H9 (cell line): ENCODE results near the gene ZFAND3. TPM values are rescaled to one million over a fixed set of nuclear protein-coding genes. Genes with fewer than 3 reads are reported as not detected.

Experiments
- DNase-seq: peaks from one replicate; pipeline ENCODE4 v3.0.0-alpha.2; 2017
- H2AFZ ChIP-seq: one replicate; pipeline ENCODE4 v1.6.1; 2013; ENCODE audit warnings: mild to moderate bottlenecking, low read length, control low read depth, moderate library complexity
- H2AK5ac ChIP-seq: 2 replicates; pipeline ENCODE4 v1.6.1; 2013; ENCODE audit warnings: low read length, control low read depth, mixed read lengths; ENCODE audit not compliant: insufficient read length
- H2BK120ac ChIP-seq: one replicate; pipeline ENCODE4 v1.6.1; 2013; ENCODE audit warnings: low read depth, mild to moderate bottlenecking, low read length, control low read depth, inconsistent platforms; ENCODE audit not compliant: poor library complexity, severe bottlenecking
- H2BK12ac ChIP-seq: 2 replicates; pipeline ENCODE4 v1.6.1; 2013; ENCODE audit warnings: low read length, control low read depth, mixed read lengths, low read depth; ENCODE audit not compliant: insufficient read length
- H2BK15ac ChIP-seq: 2 replicates; pipeline ENCODE4 v1.6.1; 2013; ENCODE audit warnings: low read depth, low read length, control low read depth
- H2BK20ac ChIP-seq: one replicate; pipeline ENCODE4 v1.6.1; 2013; ENCODE audit warnings: low read depth, mild to moderate bottlenecking, low read length, control low read depth, inconsistent platforms; ENCODE audit not compliant: poor library complexity, severe bottlenecking
- H2BK5ac ChIP-seq: 2 replicates; pipeline ENCODE4 v1.6.1; 2013; ENCODE audit warnings: low read length, control low read depth, mixed read lengths; ENCODE audit not compliant: insufficient read length
- H3K14ac ChIP-seq: 2 replicates; pipeline ENCODE4 v1.6.1; 2013; ENCODE audit warnings: low read length, control low read depth; ENCODE audit not compliant: insufficient read depth
- H3K18ac ChIP-seq: 2 replicates; pipeline ENCODE4 v1.6.1; 2013; ENCODE audit warnings: low read depth, mild to moderate bottlenecking, mixed read lengths, low read length, control low read depth; ENCODE audit not compliant: insufficient read length
- H3K23ac ChIP-seq: 2 replicates; pipeline ENCODE4 v1.6.1; 2013; ENCODE audit warnings: low read length, control low read depth, mixed read lengths, low read depth; ENCODE audit not compliant: insufficient read length
- H3K23me2 ChIP-seq: 2 replicates; pipeline ENCODE4 v1.6.1; 2013; ENCODE audit warnings: low read depth, mild to moderate bottlenecking, mixed read lengths, low read length, control low read depth; ENCODE audit not compliant: insufficient read length, poor library complexity, severe bottlenecking
- H3K27ac ChIP-seq: 2 replicates; pipeline ENCODE4 v1.5.1; 2013; ENCODE audit warnings: low read length, control low read depth, mixed read lengths, low read depth; ENCODE audit not compliant: insufficient read length
- H3K27me3 ChIP-seq: 2 replicates; pipeline ENCODE4 v1.6.1; 2013; ENCODE audit warnings: low read length, control low read depth, inconsistent platforms; ENCODE audit not compliant: insufficient read depth
- H3K4ac ChIP-seq: 2 replicates; pipeline ENCODE4 v1.6.1; 2013; ENCODE audit warnings: low read depth, mild to moderate bottlenecking, control low read depth, inconsistent platforms, low read length, moderate library complexity
- H3K4me1 ChIP-seq: 2 replicates; pipeline ENCODE4 v1.6.1; 2013; ENCODE audit warnings: low read length, control low read depth, inconsistent platforms; ENCODE audit not compliant: insufficient read depth
- H3K4me2 ChIP-seq: 2 replicates; pipeline ENCODE4 v1.6.1; 2013; ENCODE audit warnings: low read length, control low read depth, mixed read lengths; ENCODE audit not compliant: insufficient read length, insufficient read depth
- H3K56ac ChIP-seq: 2 replicates; pipeline ENCODE4 v1.6.1; 2013; ENCODE audit warnings: low read depth, mild to moderate bottlenecking, mixed read lengths, low read length, control low read depth; ENCODE audit not compliant: insufficient read length
- H3K79me1 ChIP-seq: 2 replicates; pipeline ENCODE4 v1.6.1; 2013; ENCODE audit warnings: low read depth, mild to moderate bottlenecking, moderate library complexity, low read length, control low read depth, inconsistent platforms; ENCODE audit not compliant: insufficient read depth, poor library complexity, severe bottlenecking
- H3K79me2 ChIP-seq: 2 replicates; pipeline ENCODE4 v1.6.1; 2013; ENCODE audit warnings: low read length, control low read depth, inconsistent platforms; ENCODE audit not compliant: insufficient read depth
- H3K9ac ChIP-seq: 2 replicates; pipeline ENCODE4 v1.6.1; 2013; ENCODE audit warnings: low read length, control low read depth, mixed read lengths; ENCODE audit not compliant: insufficient read length; ENCODE audit errors: extremely low read depth
- H3K9me3 ChIP-seq: one replicate; pipeline ENCODE4 v1.6.1; 2013; ENCODE audit warnings: low read depth, low read length, inconsistent platforms; ENCODE audit not compliant: control insufficient read depth
- H3T11ph ChIP-seq: one replicate; pipeline ENCODE4 v1.6.1; 2013; ENCODE audit warnings: mild to moderate bottlenecking, low read length, control low read depth, inconsistent platforms
- H4K20me1 ChIP-seq: one replicate; pipeline ENCODE4 v1.6.1; 2013; ENCODE audit not compliant: control insufficient read depth, insufficient read length, insufficient read depth
- H4K5ac ChIP-seq: 2 replicates; pipeline ENCODE4 v1.6.1; 2013; ENCODE audit warnings: low read depth, mild to moderate bottlenecking, mixed read lengths, low read length, control low read depth; ENCODE audit not compliant: insufficient read length
- H4K8ac ChIP-seq: replicated peaks from 2 replicates; pipeline ENCODE4 v1.6.1; 2013; ENCODE audit warnings: low read length, control low read depth, mixed read lengths, low read depth; ENCODE audit not compliant: insufficient read length
- H4K91ac ChIP-seq: 2 replicates; pipeline ENCODE4 v1.6.1; 2013; ENCODE audit warnings: low read depth, mild to moderate bottlenecking, moderate library complexity, mixed read lengths, low read length, control low read depth; ENCODE audit not compliant: insufficient read length
- H3K27ac Mint-ChIP-seq, 3 experiments: 2 replicates in 2 of 3; 3 replicates in 1 of 3; pipeline ENCODE4 v1.8.0; 2020 to 2021; ENCODE audit warnings: mixed read lengths in 3 of 3, mild to moderate bottlenecking in 1 of 3, moderate library complexity in 1 of 3
- H3K27me3 Mint-ChIP-seq: 2 replicates; pipeline ENCODE4 v1.8.0; 2021; ENCODE audit warnings: low read depth, mild to moderate bottlenecking, moderate library complexity, mixed read lengths
- H3K36me3 Mint-ChIP-seq, 3 experiments: 2 replicates in 2 of 3; 3 replicates in 1 of 3; pipeline ENCODE4 v1.8.0; 2020 to 2021; ENCODE audit warnings: low read depth in 3 of 3, mixed read lengths in 3 of 3; ENCODE audit not compliant: insufficient read depth in 1 of 3
- H3K4me1 Mint-ChIP-seq, 2 experiments: 2 replicates each; pipeline ENCODE4 v1.8.0; 2020; ENCODE audit warnings: mixed read lengths in 2 of 2
- H3K4me3 Mint-ChIP-seq, 2 experiments: 2 replicates in 1 of 2; 3 replicates in 1 of 2; pipeline ENCODE4 v1.8.0; 2020 to 2021; ENCODE audit warnings: mild to moderate bottlenecking in 2 of 2, mixed read lengths in 2 of 2, moderate library complexity in 1 of 2
- H3K9me3 Mint-ChIP-seq, 2 experiments: 2 replicates in 1 of 2; 3 replicates in 1 of 2; pipeline ENCODE4 v1.8.0; 2020; ENCODE audit warnings: mild to moderate bottlenecking in 2 of 2, mixed read lengths in 2 of 2, moderate library complexity in 1 of 2
- WGBS: extraction: QIAGEN DNeasy Blood & Tissue Kit; methylation state at CpG from one replicate; pipeline ENCODE4 v1.1.7; 2013; ENCODE audit warnings: missing lambda C conversion rate, low lambda C conversion rate, mixed read lengths; ENCODE audit not compliant: insufficient read length; ENCODE audit errors: extremely low coverage; 5-methylcytosine and 5-hydroxymethylcytosine counted together
- total RNA-seq: library from RNA; stranded (reverse); gene quantifications from 2 replicates; pipeline ENCODE4 v1.2.1, GENCODE V29; 2021
- TF ChIP-seq, protein P1 (sequence below): fragments of 200-600 bp; sonication (generic); conservative IDR thresholded peaks from 3 replicates; pipeline ENCODE4 v1.8.0; 2021; ENCODE audit warnings: antibody characterized with exemption, mild to moderate bottlenecking

The ZFAND3 gene
- total RNA-seq, 1 experiment from 2014 or later: 57.7 TPM

DNA sequence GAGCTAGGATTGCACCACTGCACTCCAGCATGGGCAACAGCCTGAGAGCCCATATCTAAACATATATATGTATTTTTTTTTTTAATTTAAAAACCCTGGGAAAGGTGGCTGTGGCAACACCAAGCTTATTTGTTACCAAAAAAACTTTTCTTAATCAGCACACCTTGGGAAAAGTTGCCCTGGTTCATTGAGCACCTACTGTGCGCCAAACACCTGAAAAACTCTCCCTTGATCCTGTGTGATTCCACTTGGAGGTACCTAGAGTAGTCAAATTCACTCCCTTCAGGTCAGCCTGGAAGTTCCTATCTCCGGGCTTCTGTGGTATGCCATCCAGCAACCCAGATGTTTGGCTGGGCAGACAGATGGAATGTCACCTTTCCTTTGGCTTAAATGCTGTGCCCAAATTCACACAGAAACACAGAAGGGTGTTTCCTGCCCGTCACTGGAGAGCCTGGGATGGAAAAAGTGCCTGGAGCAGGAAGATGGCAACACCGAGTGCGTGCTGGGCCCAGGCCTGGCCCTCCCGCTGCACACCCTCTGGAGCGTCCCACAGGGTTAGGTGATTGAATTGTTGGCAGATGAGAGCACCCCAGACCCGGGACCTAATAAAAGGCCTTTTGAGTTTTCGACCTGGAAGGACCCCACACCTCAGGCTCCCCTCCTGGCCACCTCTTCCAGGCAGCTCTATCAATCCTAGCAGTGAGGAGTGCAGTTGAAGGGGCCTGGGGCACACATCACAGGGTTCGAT, 337.5 kb downstream of the ZFAND3 start:
- TF ChIP-seq, protein P1, sequence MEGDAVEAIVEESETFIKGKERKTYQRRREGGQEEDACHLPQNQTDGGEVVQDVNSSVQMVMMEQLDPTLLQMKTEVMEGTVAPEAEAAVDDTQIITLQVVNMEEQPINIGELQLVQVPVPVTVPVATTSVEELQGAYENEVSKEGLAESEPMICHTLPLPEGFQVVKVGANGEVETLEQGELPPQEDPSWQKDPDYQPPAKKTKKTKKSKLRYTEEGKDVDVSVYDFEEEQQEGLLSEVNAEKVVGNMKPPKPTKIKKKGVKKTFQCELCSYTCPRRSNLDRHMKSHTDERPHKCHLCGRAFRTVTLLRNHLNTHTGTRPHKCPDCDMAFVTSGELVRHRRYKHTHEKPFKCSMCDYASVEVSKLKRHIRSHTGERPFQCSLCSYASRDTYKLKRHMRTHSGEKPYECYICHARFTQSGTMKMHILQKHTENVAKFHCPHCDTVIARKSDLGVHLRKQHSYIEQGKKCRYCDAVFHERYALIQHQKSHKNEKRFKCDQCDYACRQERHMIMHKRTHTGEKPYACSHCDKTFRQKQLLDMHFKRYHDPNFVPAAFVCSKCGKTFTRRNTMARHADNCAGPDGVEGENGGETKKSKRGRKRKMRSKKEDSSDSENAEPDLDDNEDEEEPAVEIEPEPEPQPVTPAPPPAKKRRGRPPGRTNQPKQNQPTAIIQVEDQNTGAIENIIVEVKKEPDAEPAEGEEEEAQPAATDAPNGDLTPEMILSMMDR: no peak
- no peaks in the 10 kb centered on the region for H3K9me3 Mint-ChIP-seq

More for the DNA sequence above, 337.5 kb downstream of the ZFAND3 start:
- Histone ChIP-seq H4K20me1 (no peaks in the 10 kb centered on the region), H3K23me2 (no peaks in the 10 kb centered on the region), H2BK5ac (no peak overlapping the region), H3K27ac (no peak overlapping the region), H4K8ac (no peak overlapping the region), H4K5ac (no peak overlapping the region), H4K91ac (no peak overlapping the region), H3K56ac (no peak overlapping the region), H3K14ac (no peak overlapping the region), H3K27me3 (no peaks in the 10 kb centered on the region), H3K4me1 (no peaks in the 10 kb centered on the region), H2BK120ac (no peak overlapping the region), H2BK15ac (no peak overlapping the region), H3K18ac (no peak overlapping the region), H3T11ph (no peak overlapping the region), H3K79me2 (no peaks in the 10 kb centered on the region), H3K9ac (no peak overlapping the region), H3K79me1 (no peaks in the 10 kb centered on the region), H3K23ac (no peak overlapping the region), H3K4me2 (no peak overlapping the region), H2AFZ (no peak overlapping the region), H2BK20ac (no peak overlapping the region), H2BK12ac (no peak overlapping the region), H3K9me3 (no peaks in the 10 kb centered on the region), H2AK5ac (no peak overlapping the region), H3K4ac (no peak overlapping the region)
- Mint-ChIP-seq H3K36me3 (peaks cover 0 to 12% (median 11%) of the 10 kb centered on the region in 3 experiments; a peak in 4 of 7 replicates), H3K4me3 (no peak overlapping the region), H3K27ac (peak overlapping the region in 1 of 3 experiments; percentile 39; a peak in 2 of 7 replicates), H3K4me1 (peaks cover 2 to 10% of the 10 kb centered on the region in 2 experiments; a peak in 3 of 4 replicates), H3K27me3 (no peaks in the 10 kb centered on the region; the same call in 1 of the 2 replicates)
- DNase-seq: no peak
- no CpG with 5 or more reads among the region's 10 CpGs for WGBS
